Endothelial cell of umbilical vein (primary cell): ENCODE data around the gene HMCN1. TPM values are rescaled to one million over a fixed set of nuclear protein-coding genes. Genes with fewer than 3 reads are reported as not detected.

Source experiments
- BruUV-seq: library from RNA; stranded (reverse); fragments of 400-500 nt; replicated peaks from 2 replicates; lab custom pipeline; 2021; lab: Mats Ljungman, UMichigan
- CTCF ChIA-PET: fragments of 300-600, 350-600 bp; sonication (Branson Sonifier 250); formaldehyde crosslinking; loops from one replicate; lab custom pipeline; 2021; ENCODE audit warnings: antibody characterized with exemption, inconsistent platforms; lab: Charles Lee
- POLR2A ChIA-PET: fragments of 300-600, 350-600 bp; sonication (Branson Sonifier 250); formaldehyde crosslinking; loops from one replicate; lab custom pipeline; 2021; ENCODE audit warnings: antibody characterized with exemption, inconsistent platforms; lab: Charles Lee
- DNase-seq: peaks from one replicate; pipeline ENCODE4 v3.0.0-alpha.2; 2011; ENCODE audit warnings: low read depth, low spot score
- FAIRE-seq: peaks from 2 replicates; lab custom pipeline; 2011; peaks lifted over from hg19 to GRCh38; lab: Jason Lieb, UNC
- H2AFZ ChIP-seq: 2 replicates; pipeline ENCODE4 v1.6.0; 2012; ENCODE audit warnings: low read depth, low read length, control low read depth, inconsistent platforms
- H3K27ac ChIP-seq: 2 replicates; pipeline ENCODE4 v1.5.1; 2011; ENCODE audit warnings: low read depth, mild to moderate bottlenecking, control low read depth, low read length, moderate library complexity; ENCODE audit not compliant: insufficient read depth
- H3K27me3 ChIP-seq, 2 experiments: 2 replicates each; pipeline versions ENCODE4 v1.6.0 to v1.6.1; 2011; ENCODE audit warnings: low read length in 2 of 2, mixed read lengths in 1 of 2; ENCODE audit not compliant: control insufficient read depth in 2 of 2, insufficient read depth in 2 of 2
- H3K36me3 ChIP-seq, 2 experiments: 2 replicates in 1 of 2; 3 replicates in 1 of 2; pipeline ENCODE4 v1.5.1; 2011; ENCODE audit warnings: low read length in 2 of 2, mild to moderate bottlenecking in 1 of 2, moderate library complexity in 1 of 2; ENCODE audit not compliant: control insufficient read depth in 2 of 2, insufficient read depth in 2 of 2; ENCODE audit errors: extremely low read depth in 1 of 2
- H3K4me1 ChIP-seq: 3 replicates; pipeline ENCODE4 v1.5.1; 2011; ENCODE audit warnings: mild to moderate bottlenecking, low read length; ENCODE audit not compliant: control insufficient read depth, insufficient read depth; ENCODE audit errors: extremely low read depth
- H3K4me2 ChIP-seq: 2 replicates; pipeline ENCODE4 v1.6.1; 2011; ENCODE audit warnings: low read length, control low read depth, mixed read lengths; ENCODE audit not compliant: insufficient read depth
- H3K4me3 ChIP-seq, 3 experiments: fragments of 200-600 bp in 1 of 3; sonication (generic), shearing (Covaris generic) in 1 of 3; replicated peaks in 1 of 3; 2 replicates each; pipeline ENCODE4 v1.5.1; 2011 to 2016; ENCODE audit warnings: control low read depth in 3 of 3, low read length in 3 of 3, mild to moderate bottlenecking in 2 of 3, inconsistent platforms in 1 of 3, low read depth in 1 of 3, moderate library complexity in 1 of 3; ENCODE audit not compliant: insufficient read depth in 1 of 3
- H3K79me2 ChIP-seq: 2 replicates; pipeline ENCODE4 v1.6.0; 2012; ENCODE audit warnings: low read length, inconsistent platforms; ENCODE audit not compliant: control insufficient read depth, insufficient read depth
- H3K9ac ChIP-seq: replicated peaks from 2 replicates; pipeline ENCODE3; 2011; ENCODE audit warnings: low read length, control low read depth; ENCODE audit not compliant: insufficient read depth; ENCODE audit errors: extremely low read depth
- H3K9me1 ChIP-seq: replicated peaks from 3 replicates; pipeline ENCODE4 v1.6.0; 2011; ENCODE audit warnings: mild to moderate bottlenecking, low read length; ENCODE audit not compliant: control insufficient read depth, insufficient read depth; ENCODE audit errors: extremely low read depth
- H3K9me3 ChIP-seq: replicated peaks from 2 replicates; pipeline ENCODE4 v1.5.1; 2012; ENCODE audit warnings: low read length, inconsistent platforms; ENCODE audit not compliant: control insufficient read depth, insufficient read depth
- H4K20me1 ChIP-seq: replicated peaks from 2 replicates; pipeline ENCODE3; 2011; ENCODE audit warnings: mild to moderate bottlenecking, low read length; ENCODE audit not compliant: control insufficient read depth, insufficient read depth; ENCODE audit errors: extremely low read depth
- EZH2 ChIP-seq: IDR thresholded peaks from 2 replicates; pipeline ENCODE4 v1.6.1; 2012; ENCODE audit warnings: borderline replicate concordance, low read depth, mild to moderate bottlenecking, moderate library complexity, low read length, inconsistent platforms; ENCODE audit not compliant: severe bottlenecking
- FOS ChIP-seq: IDR thresholded peaks from 2 replicates; pipeline ENCODE4 v1.6.1; 2011; ENCODE audit warnings: mild to moderate bottlenecking, low read length, moderate library complexity, borderline replicate concordance; ENCODE audit not compliant: insufficient read depth
- GATA2 ChIP-seq: IDR thresholded peaks from 2 replicates; pipeline ENCODE4 v1.7.0; 2011; ENCODE audit warnings: low read depth, mild to moderate bottlenecking, moderate library complexity, mixed read lengths, low read length; ENCODE audit not compliant: insufficient read length, insufficient read depth
- POLR2AphosphoS5 ChIP-seq: IDR thresholded peaks from 2 replicates; pipeline ENCODE4 v1.6.1; 2012; ENCODE audit warnings: low read depth, mild to moderate bottlenecking, control low read depth, low read length, moderate library complexity; ENCODE audit not compliant: insufficient read depth
- dilution Hi-C: fragments of 300-500 bp; cut with MboI; formaldehyde crosslinking; loops from one replicate; pipeline ENCODE4 v1.15.0; 2019; ENCODE audit warnings: low sequenced_read_pairs; ENCODE audit not compliant: extremely low pct_ligation_motif_present
- intact Hi-C: fragments of 100-400 bp; cut with micrococcal nuclease; formaldehyde crosslinking; loops from one replicate; pipeline ENCODE4 v1.10.0; 2022
- polyA plus RNA-seq, 4 experiments: library from polyadenylated mRNA; depleted of rRNA in 3 of 4; stranded (reverse) in 3 of 4; unstranded in 1 of 4; fragments of >200 nt; gene quantifications; 2 replicates each; pipeline versions ENCODE4 v1.2.1 to v1.2.3, GENCODE V29; 2011 to 2012; ENCODE audit warnings: missing spikeins in 1 of 4
- total RNA-seq: library from RNA; stranded (reverse); gene quantifications from 2 replicates; pipeline ENCODE4 v1.2.3, GENCODE V29; 2021
- TF ChIP-seq, protein P1 (sequence below): IDR thresholded peaks from 2 replicates; pipeline ENCODE4 v1.6.1; 2011; ENCODE audit not compliant: insufficient read depth, insufficient read length
- TF ChIP-seq, protein P2 (sequence below), 2 donors: IDR thresholded peaks; 1 replicate in 1 of 2; 2 replicates in 1 of 2; pipeline ENCODE4 v1.5.1; 2011; ENCODE audit warnings: low read length in 2 of 2, mild to moderate bottlenecking in 2 of 2, moderate library complexity in 2 of 2, control low read depth in 1 of 2, inconsistent platforms in 1 of 2, low read depth in 1 of 2; ENCODE audit not compliant: insufficient read depth in 1 of 2; ENCODE audit errors: extremely low read depth in 1 of 2

Gene HMCN1
- total and polyA plus RNA-seq, 2 donors (not counting 3 experiments of a cell fraction or from before 2014, with no cell fraction given): 10.3 to 16.0 TPM

DNA sequence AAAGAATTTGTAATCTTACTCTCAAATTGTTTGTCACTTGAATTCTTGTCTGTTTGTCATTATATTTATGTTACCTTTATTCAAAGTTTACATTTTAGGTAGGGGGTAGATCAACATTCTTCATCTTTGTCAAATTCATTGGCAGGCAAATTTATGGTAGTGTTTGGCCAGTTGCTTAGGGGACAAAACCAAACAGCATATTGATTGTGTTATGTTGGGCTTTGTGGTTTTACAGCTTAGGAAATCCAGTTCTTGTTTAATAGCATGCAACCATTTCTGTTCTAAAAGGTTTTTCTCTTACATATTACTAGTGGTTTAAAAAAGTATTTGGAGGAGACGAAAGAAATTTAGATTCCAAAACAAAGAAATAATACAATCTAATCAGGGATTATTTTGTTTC, 91.4 kb downstream of the HMCN1 start:
- Histone ChIP-seq H3K9me1 (no peaks in the 10 kb centered on the region), H3K79me2 (no peaks in the 10 kb centered on the region), H3K4me1 (peaks cover 3% of the 10 kb centered on the region), H2AFZ (no peak overlapping the region), H3K36me3 (no peaks in the 10 kb centered on the region), H3K9ac (no peak overlapping the region), H3K4me3 (no peak overlapping the region), H3K27ac (no peak overlapping the region), H3K4me2 (no peak overlapping the region), H3K9me3 (no peaks in the 10 kb centered on the region), H3K27me3 (no peaks in the 10 kb centered on the region), H4K20me1 (no peaks in the 10 kb centered on the region)
- ChIA-PET CTCF (interaction anchor here (0.9 kb wide), 1 partner anchor 12 kb away, joined by 3 read pairs; no protein-coding TSS in a partner anchor), POLR2A (no interaction called here)
- FAIRE-seq (no peak), DNase-seq (no peak)
- TF ChIP-seq FOS (no peak), GATA2 (no peak), POLR2AphosphoS5 (no peak), EZH2 (no peak)
- TF ChIP-seq, protein P1, sequence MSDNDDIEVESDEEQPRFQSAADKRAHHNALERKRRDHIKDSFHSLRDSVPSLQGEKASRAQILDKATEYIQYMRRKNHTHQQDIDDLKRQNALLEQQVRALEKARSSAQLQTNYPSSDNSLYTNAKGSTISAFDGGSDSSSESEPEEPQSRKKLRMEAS: no peak
- TF ChIP-seq, protein P2, sequence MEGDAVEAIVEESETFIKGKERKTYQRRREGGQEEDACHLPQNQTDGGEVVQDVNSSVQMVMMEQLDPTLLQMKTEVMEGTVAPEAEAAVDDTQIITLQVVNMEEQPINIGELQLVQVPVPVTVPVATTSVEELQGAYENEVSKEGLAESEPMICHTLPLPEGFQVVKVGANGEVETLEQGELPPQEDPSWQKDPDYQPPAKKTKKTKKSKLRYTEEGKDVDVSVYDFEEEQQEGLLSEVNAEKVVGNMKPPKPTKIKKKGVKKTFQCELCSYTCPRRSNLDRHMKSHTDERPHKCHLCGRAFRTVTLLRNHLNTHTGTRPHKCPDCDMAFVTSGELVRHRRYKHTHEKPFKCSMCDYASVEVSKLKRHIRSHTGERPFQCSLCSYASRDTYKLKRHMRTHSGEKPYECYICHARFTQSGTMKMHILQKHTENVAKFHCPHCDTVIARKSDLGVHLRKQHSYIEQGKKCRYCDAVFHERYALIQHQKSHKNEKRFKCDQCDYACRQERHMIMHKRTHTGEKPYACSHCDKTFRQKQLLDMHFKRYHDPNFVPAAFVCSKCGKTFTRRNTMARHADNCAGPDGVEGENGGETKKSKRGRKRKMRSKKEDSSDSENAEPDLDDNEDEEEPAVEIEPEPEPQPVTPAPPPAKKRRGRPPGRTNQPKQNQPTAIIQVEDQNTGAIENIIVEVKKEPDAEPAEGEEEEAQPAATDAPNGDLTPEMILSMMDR (IDR thresholded peaks at IDR 0.05; ENCODE audit: extremely low read depth in 1 of 2, insufficient read depth in 1 of 2, low read depth in 1 of 2, low read length in 2 of 2): no peak
- BruUV-seq: no TSS peak
- dilution Hi-C loops: no loop called here
- intact Hi-C loops: no loop called here
